GM12878 (cell line): ENCODE results near the gene ATF6B. TPM values are rescaled to one million over a fixed set of nuclear protein-coding genes. Genes with fewer than 3 reads are reported as not detected.

Source experiments
- ATAC-seq: fragments of 200-7000 bp; cut with Tn5 transposase; 3 replicates; pipeline ENCODE4 v1.9.1; 2020; ENCODE audit warnings: mild to moderate bottlenecking, moderate library complexity
- BruUV-seq: library from RNA; stranded (reverse); fragments of 400-500 nt; replicated peaks from 2 replicates; lab custom pipeline; 2021; lab: Mats Ljungman, UMichigan
- CTCF ChIA-PET: fragments of 300-600 bp; sonication (Branson Sonifier 250); formaldehyde crosslinking; extraction: SDS; loops from one replicate; lab custom pipeline; 2021; ENCODE audit warnings: inconsistent platforms; lab: Yijun Ruan, JAX
- POLR2A ChIA-PET: fragments of 350-600 bp; formaldehyde crosslinking; extraction: SDS; loops from one replicate; lab custom pipeline; 2021; ENCODE audit warnings: inconsistent platforms; lab: Charles Lee
- RAD21 ChIA-PET: fragments of 300-600 bp; sonication (Branson Sonifier 250); formaldehyde crosslinking; loops from one replicate; lab custom pipeline; 2023; ENCODE audit warnings: antibody characterized with exemption; ENCODE audit not compliant: unreplicated experiment; lab: Charles Lee
- SMC1A ChIA-PET: fragments of 300-600 bp; sonication (Branson Sonifier 250); formaldehyde crosslinking; loops from one replicate; lab custom pipeline; 2023; ENCODE audit not compliant: unreplicated experiment, uncharacterized antibody; lab: Charles Lee
- DNase-seq: peaks from one replicate; pipeline ENCODE4 v3.0.0-alpha.2; 2011; ENCODE audit warnings: low read depth, low spot score
- FAIRE-seq: peaks from 3 replicates; lab custom pipeline; 2011; peaks lifted over from hg19 to GRCh38; lab: Jason Lieb, UNC
- H2AFZ ChIP-seq: 2 replicates; pipeline ENCODE4 v1.6.0; 2011; ENCODE audit warnings: low read depth, low read length, control low read depth; ENCODE audit not compliant: control insufficient read depth
- H3K27ac ChIP-seq: 2 replicates; pipeline ENCODE4 v1.5.1; 2011; ENCODE audit warnings: control low read depth; ENCODE audit not compliant: control insufficient read depth, insufficient read depth
- H3K27me3 ChIP-seq, 2 experiments: replicated peaks in 1 of 2; 2 replicates each; pipeline versions ENCODE4 v1.6.0 to v1.6.1; 2011; ENCODE audit warnings: low read length in 1 of 2; ENCODE audit not compliant: control insufficient read depth in 2 of 2, insufficient read depth in 2 of 2
- H3K36me3 ChIP-seq, 2 experiments: 2 replicates each; pipeline ENCODE4 v1.5.1; 2011; ENCODE audit warnings: low read length in 1 of 2; ENCODE audit not compliant: control insufficient read depth in 2 of 2, insufficient read depth in 2 of 2
- H3K4me1 ChIP-seq: 2 replicates; pipeline ENCODE4 v1.6.1; 2011; ENCODE audit warnings: mild to moderate bottlenecking, low read length, moderate library complexity, mixed read lengths; ENCODE audit not compliant: control insufficient read depth, insufficient read depth
- H3K4me2 ChIP-seq: 2 replicates; pipeline ENCODE4 v1.6.0; 2011; ENCODE audit warnings: control low read depth; ENCODE audit not compliant: control insufficient read depth, insufficient read depth
- H3K4me3 ChIP-seq: fragments of 200-600 bp; sonication (generic); 2 replicates; pipeline ENCODE4 v1.5.1; 2016
- H3K79me2 ChIP-seq: 2 replicates; pipeline ENCODE4 v1.6.0; 2011; ENCODE audit warnings: low read length; ENCODE audit not compliant: control insufficient read depth, insufficient read depth
- H3K9ac ChIP-seq: 2 replicates; pipeline ENCODE4 v1.8.0; 2011; ENCODE audit warnings: low read length, control low read depth, mixed read lengths; ENCODE audit not compliant: control insufficient read depth, insufficient read depth
- H3K9me3 ChIP-seq: replicated peaks from 3 replicates; pipeline ENCODE4 v1.5.1; 2011; ENCODE audit warnings: mild to moderate bottlenecking, low read length; ENCODE audit not compliant: control insufficient read depth, insufficient read depth
- H4K20me1 ChIP-seq: 2 replicates; pipeline ENCODE4 v1.6.0; 2011; ENCODE audit not compliant: control insufficient read depth, insufficient read depth
- IRF3 ChIP-seq: fragments of 450-650 bp; IDR thresholded peaks from 2 replicates; pipeline ENCODE4 v1.6.1; 2014; ENCODE audit warnings: mild to moderate bottlenecking
- KDM1A ChIP-seq: fragments of 200-600 bp; sonication (generic); IDR thresholded peaks from 2 replicates; pipeline ENCODE4 v1.6.1; 2016; ENCODE audit warnings: borderline replicate concordance
- ZNF24 ChIP-seq: fragments of 450-650 bp; IDR thresholded peaks from 2 replicates; pipeline ENCODE4 v1.6.1; 2017; ENCODE audit warnings: antibody characterized with exemption, mild to moderate bottlenecking
- WGBS: methylation state at CpG from one replicate; pipeline ENCODE4 v1.1.6; 2016; ENCODE audit warnings: low lambda C conversion rate; ENCODE audit not compliant: insufficient replicate concordance, insufficient coverage; ENCODE audit errors: missing lambda C conversion rate; 5-methylcytosine and 5-hydroxymethylcytosine counted together
- in situ Hi-C: fragments of 300-500 bp; cut with MboI; formaldehyde crosslinking; loops from 9 replicates; pipeline ENCODE4 v1.14.3; 2018; ENCODE audit warnings: mixed read lengths
- intact Hi-C: fragments of 100-400 bp; cut with micrococcal nuclease; formaldehyde crosslinking; loops from one replicate; pipeline ENCODE4 v1.14.2; 2022; ENCODE audit not compliant: unreplicated experiment
- polyA plus RNA-seq, 11 experiments: library from polyadenylated mRNA; depleted of rRNA in 4 of 11; unstranded in 6 of 11; stranded (reverse) in 5 of 11; fragments of >200 nt; fragmentation: Nextera tagmentation in 4 of 11; fragmentation: Illumina TruSeq in 1 of 11; extraction: Ambion mirVana in 4 of 11; extraction: Trizol in 1 of 11; gene quantifications; 1 replicate in 1 of 11; 2 replicates in 10 of 11; pipeline versions ENCODE4 v1.2.1 to v1.2.3, GENCODE V29; 2011 to 2016; ENCODE audit warnings: inconsistent platforms in 2 of 11, missing spikeins in 2 of 11, low read depth in 1 of 11
- total RNA-seq, 4 experiments: library from RNA; depleted of rRNA in 3 of 4; stranded (reverse); fragments of >200 nt in 3 of 4; fragmentation: Illumina TruSeq in 1 of 4; extraction: Trizol in 1 of 4; gene quantifications; 2 replicates each; pipeline versions ENCODE4 v1.2.1 to v1.2.3, GENCODE V29; 2013 to 2021

The ATF6B gene
- total and polyA plus RNA-seq, 10 of the 15 experiments (the other 5 are each of a cell fraction or from before 2014, with no cell fraction given) = 13.6 to 83.9 (median 44.0) TPM

GRCh38 chr6:32152769-32153563 lies 24.9 kb upstream of the ATF6B start:
- H3K79me2 ChIP-seq = no peaks in the 10 kb centered on the region
- no peak for FAIRE-seq
- H4K20me1 ChIP-seq = no peaks in the 10 kb centered on the region
- H2AFZ ChIP-seq = no peak overlapping the region
- CTCF ChIA-PET = interaction anchor here (1.5 kb wide), 1 partner anchor 34 kb away, joined by 4 read pairs; no protein-coding TSS in a partner anchor
- no peak overlapping the region for H3K9ac ChIP-seq
- in situ Hi-C loops = no loop called here
- DNase-seq = no peak
- H3K9me3 ChIP-seq = no peaks in the 10 kb centered on the region; the same call in 2 of the 3 replicates
- POLR2A ChIA-PET = interaction anchor here (0.6 to 1.0 kb wide), 3 partner anchors 22 to 1332 kb away, joined by 3 to 8 read pairs (median 4); no protein-coding TSS in a partner anchor
- no TSS peak for BruUV-seq
- SMC1A ChIA-PET = no interaction called here
- no peaks in the 10 kb centered on the region; a peak in 2 of 4 replicates for H3K36me3 ChIP-seq
- peaks cover 7 to 8% of the 10 kb centered on the region in 2 experiments for H3K27me3 ChIP-seq
- no peak overlapping the region; the same call in 1 of the 2 replicates for H3K4me2 ChIP-seq
- peaks cover 3% of the 10 kb centered on the region; the same call in 1 of the 2 replicates for H3K4me1 ChIP-seq
- TF ChIP-seq KDM1A = no peak
- TF ChIP-seq IRF3 = no peak
- no peak for TF ChIP-seq ZNF24
- RAD21 ChIA-PET = interaction anchor here (1.2 kb wide), 1 partner anchor 38 kb away, joined by 3 read pairs; the partner anchor contains the start of gene PBX2
- intact Hi-C loops = loop anchor here (10.0 kb wide), 1 partner anchor 108 kb away; no protein-coding TSS in a partner anchor
- no peak overlapping the region for H3K4me3 ChIP-seq
- WGBS = 31% methylated on average over 35 of the region's 35 CpGs
- ATAC-seq = no peak
- H3K27ac ChIP-seq = no peak overlapping the region
